HS-5 (cell line): Measurements from ENCODE around the gene NSUN3.

Source experiments
- DNase-seq: peaks from one replicate; pipeline ENCODE4 v3.0.0-alpha.2; 2012; ENCODE audit warnings: low read depth

Gene NSUN3

DNA sequence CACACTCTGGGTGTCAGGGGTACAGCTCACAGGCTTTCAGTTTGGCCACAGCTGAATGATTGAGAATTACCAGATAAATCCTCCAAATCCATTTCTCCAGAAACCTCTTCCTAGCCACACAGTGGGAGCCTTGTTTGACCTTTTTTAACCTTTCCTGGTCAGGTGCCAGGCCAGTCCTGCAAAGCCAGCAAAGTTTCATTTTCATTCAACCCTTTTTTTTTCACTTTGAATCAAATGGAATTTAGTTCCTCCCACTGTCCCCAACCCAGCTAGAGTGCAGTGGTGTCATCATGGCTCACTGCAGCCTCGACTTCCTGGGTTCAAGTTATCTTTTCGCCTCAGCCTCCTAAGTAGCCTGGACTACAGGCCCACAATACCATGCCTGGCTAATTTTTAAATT is 67.8 kb downstream of the NSUN3 start:
- DNase-seq, result no peak

DNA sequence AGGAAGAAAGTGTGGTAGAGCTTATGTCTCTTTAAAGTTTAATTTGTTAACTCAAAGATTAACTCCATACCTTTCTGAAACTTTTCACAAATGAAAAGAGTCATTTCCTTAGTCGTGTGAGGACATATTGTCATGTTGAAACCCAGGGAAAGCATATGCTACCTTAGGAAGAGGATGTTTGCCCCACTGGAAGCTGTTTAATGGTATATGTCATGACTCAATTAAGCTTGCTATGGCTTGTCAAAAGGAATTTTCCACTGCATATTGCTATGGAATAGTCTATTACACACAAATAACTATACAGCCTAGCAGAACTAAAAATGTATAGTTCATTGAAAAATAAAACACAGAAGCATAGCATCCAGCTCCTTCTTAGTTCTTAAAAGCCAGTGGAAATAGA is 69.9 kb downstream of the NSUN3 start:
- DNase-seq, result no peak

- DNase-seq, result no peak
Observed at GRCh38 chr3:94136133-94136532, 73.3 kb downstream of the NSUN3 start.

DNA sequence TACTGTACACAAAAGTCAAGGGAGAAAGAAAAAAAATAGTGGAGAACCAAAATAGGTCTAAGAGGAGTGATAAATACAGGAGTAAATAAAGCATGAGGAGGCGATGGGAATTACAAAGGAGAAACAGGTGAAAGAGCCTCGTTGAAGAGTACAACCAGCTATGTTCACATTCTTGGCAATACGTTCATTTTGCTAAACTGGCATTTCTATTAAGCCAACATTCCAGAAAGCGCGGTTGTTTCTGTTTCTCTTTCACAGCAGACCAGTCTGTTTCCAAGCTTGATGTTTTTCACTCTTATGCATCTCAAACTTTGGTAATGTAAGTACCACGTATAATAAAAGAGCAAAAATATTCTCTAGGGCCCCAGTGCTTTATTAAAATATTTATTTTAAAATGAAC is 74.5 kb downstream of the NSUN3 start:
- no peak for DNase-seq

DNA sequence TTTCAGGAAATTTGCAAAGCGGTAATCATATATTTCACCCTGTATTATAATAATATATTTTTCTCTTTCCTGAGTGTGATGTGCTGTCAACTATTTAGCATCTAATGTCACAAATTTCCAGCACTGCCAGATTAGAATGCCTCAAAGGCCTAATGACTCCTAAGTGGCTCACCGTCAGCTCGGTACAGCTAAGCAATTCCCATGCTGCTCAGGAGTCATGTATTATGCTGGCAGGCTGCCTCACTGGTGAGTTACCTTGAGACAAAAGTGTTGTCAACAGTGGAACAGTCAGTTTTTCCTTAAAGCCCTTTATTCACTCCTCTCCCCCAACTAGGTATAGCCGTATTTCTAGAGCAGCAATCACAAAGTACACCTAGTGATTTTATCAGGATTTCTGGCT is 83.6 kb downstream of the NSUN3 start:
- DNase-seq, result no peak

- DNase-seq, result no peak
Observed at GRCh38 chr3:94147012-94147411, 84.2 kb downstream of the NSUN3 start.

DNA sequence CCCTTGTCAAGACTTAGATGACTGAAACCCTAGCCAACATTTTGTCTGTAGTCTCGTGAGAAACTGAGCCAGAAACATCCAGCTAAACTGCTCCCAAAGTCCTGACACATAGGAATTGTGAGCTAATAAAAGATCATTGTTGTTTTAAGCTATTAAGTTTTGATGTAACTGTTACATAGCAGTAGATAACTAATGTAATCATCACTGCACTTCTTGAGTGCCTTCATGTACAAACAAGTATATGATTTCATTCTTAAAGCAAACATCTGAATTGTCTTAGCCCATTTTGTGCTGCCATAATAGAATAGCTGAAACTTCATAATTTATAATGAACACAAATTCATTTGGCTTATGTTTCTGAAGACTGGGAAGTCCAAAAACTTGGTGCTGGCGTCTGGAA is 87.3 kb downstream of the NSUN3 start:
- DNase-seq, result no peak

GRCh38 chr3:94156626-94157025 is 93.8 kb downstream of the NSUN3 start:
- no peak for DNase-seq

DNA sequence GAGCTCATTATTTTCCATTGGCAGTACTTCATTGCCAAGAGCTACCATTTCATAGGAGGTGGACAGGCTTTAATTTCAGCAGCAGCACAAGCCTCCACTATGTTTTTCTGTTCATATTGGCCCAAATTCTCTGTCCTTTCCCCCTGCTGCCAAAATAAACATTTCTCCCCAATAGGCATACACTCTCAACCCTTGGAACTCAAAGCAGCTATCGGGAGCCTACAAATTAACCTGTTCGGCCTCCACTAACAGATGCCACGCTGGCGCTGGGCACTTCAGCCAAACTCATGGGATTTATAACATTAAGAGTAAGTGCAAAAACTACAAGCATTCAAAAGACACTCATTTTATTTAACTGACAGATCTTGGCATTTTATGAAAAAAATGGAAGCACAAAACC is 95.7 kb downstream of the NSUN3 start:
- no peak for DNase-seq

DNA sequence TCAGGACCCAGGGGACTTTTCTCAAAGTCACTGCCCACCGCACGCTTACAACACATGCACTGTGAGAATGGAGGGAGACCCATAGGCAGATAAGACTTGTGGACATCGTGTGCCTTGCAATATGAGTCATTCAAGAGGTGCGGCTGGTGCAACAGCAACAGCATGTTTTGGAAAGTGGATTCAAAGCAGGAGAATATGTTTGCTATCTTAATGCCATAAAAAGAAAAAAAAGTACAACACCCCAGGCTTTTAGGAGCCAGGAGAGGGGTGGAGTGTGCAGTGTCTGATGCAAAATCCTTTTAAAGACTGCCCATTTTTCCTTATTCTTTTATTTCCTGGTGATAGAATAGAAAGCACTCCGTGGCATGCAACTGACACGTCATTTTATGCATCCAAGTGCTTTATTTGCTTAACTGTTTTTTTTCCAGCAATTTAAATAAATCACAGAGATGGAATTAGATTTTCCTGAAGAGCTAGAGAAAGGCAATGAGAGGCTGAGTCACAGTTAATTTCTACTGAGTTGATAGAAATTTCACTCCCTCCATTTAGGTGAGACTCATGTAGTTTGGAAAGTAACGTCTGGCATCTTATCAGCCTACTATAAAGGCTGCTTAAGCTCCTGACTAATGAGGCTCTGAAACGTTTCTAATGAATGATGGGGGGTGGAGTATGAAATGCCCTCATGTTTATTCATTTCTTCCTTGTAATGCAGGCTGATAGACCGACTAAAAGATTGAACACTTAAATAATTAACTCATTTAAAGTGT is 96.4 kb downstream of the NSUN3 start:
- no peak for DNase-seq

GRCh38 chr3:94162700-94163099 is 99.8 kb downstream of the NSUN3 start:
- no peak for DNase-seq

DNA sequence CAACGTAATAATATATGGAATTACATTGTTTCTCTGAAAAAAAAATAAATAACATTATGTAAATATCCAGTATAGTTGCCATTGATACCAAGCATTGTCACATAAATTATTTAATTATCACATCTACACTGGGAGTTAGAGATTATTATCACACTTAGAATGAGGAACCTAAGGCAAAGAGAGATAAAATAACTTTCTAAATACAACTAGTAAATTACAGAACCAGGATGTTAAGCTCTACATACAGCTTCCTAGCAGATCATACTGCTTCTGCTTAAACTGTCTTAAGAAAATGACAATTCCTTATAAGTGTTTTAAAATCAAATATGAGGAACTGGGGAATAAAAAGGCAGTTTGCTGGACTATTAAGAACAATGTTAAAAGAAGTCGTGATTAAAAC is 104.5 kb downstream of the NSUN3 start:
- DNase-seq, result no peak

DNA sequence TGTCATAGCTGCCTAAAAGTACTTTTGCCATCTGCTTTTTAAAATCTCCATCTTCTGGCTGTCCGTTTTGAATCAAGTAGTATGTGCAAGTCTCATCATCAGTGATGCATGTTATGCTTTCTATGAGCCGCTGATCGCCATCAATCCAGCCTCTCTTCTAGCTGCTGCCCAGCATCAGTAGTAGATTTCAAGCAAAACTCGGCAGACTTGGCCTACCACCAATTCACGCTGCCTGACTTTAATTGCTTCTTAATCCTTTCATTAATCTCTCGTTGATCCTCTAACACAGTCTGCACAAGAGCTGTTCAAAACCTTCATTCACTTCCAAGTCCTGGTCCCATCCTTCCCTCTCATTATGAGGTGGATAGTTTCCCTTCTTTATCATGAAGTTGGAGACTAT is 104.9 kb downstream of the NSUN3 start:
- DNase-seq, result no peak

- DNase-seq, result no peak
Observed at GRCh38 chr3:94171954-94172353, 109.1 kb downstream of the NSUN3 start.

GRCh38 chr3:94172695-94173310 is 109.9 kb downstream of the NSUN3 start:
- DNase-seq, result no peak

GRCh38 chr3:94173673-94174434 is 111.0 kb downstream of the NSUN3 start:
- no peak for DNase-seq

- no peak for DNase-seq
Observed at GRCh38 chr3:94175677-94176076, 112.8 kb downstream of the NSUN3 start.

- no peak for DNase-seq
Observed at GRCh38 chr3:94176988-94177745, 114.3 kb downstream of the NSUN3 start.
